ENCODE data around the gene TRIM38.
"Not testable (repeated sequence)": the region's sequence is repeated elsewhere in the genome, so short reads cannot be mapped to it uniquely, and the experiment has no call there.

Gene TRIM38

GRCh38 chr6:25943887-25944286 lies 18.7 kb upstream of the TRIM38 start:
- Histone ChIP-seq H3K4me3 (ENCODE audit: insufficient read depth in 1 of 2, low read depth in 1 of 2, low read length in 2 of 2) (no peak overlapping the region), H3K36me3 (ENCODE audit: control insufficient read depth in 1 of 2, insufficient read depth in 2 of 2, low read depth in 1 of 2, low read length in 2 of 2) (no peaks in the 10 kb centered on the region), H3K27me3 (ENCODE audit: control insufficient read depth in 1 of 2, insufficient read depth in 1 of 2, low read length in 2 of 2) (no peaks in the 10 kb centered on the region), H2AFZ (ENCODE audit: low read depth, low read length) (no peak overlapping the region), H2BK5ac (ENCODE audit: low read depth, low read length, poor library complexity, severe bottlenecking) (no peak overlapping the region), H3K79me1 (replicated peaks; ENCODE audit: low read length, poor library complexity, severe bottlenecking) (no peaks in the 10 kb centered on the region), H3K27ac (ENCODE audit: low read length, poor library complexity, severe bottlenecking) (no peak overlapping the region), H2BK15ac (ENCODE audit: low read depth, poor library complexity, severe bottlenecking) (no peak overlapping the region), H4K91ac (ENCODE audit: low read length) (no peak overlapping the region), H3K4me1 (ENCODE audit: control insufficient read depth, insufficient read depth, low read depth, low read length) (no peaks in the 10 kb centered on the region), H3K4ac (ENCODE audit: low read depth in 1 of 2, low read length in 2 of 2) (no peak overlapping the region), H3K14ac (ENCODE audit: low read length in 2 of 2) (no peak overlapping the region), H3K18ac (ENCODE audit: low read depth in 1 of 2, low read length in 2 of 2) (no peak overlapping the region), H4K8ac (ENCODE audit: low read length) (no peak overlapping the region), H3K9me3 (ENCODE audit: control insufficient read depth, low read length) (no peaks in the 10 kb centered on the region), H2BK12ac (ENCODE audit: low read length in 2 of 2) (no peak overlapping the region), H2AK5ac (ENCODE audit: low read length, severe bottlenecking) (no peak overlapping the region), H3K23ac (ENCODE audit: low read length in 2 of 2) (no peak overlapping the region), H3K4me2 (ENCODE audit: low read length, poor library complexity, severe bottlenecking) (no peak overlapping the region), H2BK120ac (ENCODE audit: low read depth, low read length) (no peak overlapping the region), H3K9ac (ENCODE audit: low read length) (no peak overlapping the region)
- DNase-seq: no peak
- WGBS: no CpG with 5 or more reads among the region's 1 CpG

GRCh38 chr6:25944688-25945574 lies 17.7 kb upstream of the TRIM38 start:
- Histone ChIP-seq H3K4me1 (ENCODE audit: control insufficient read depth, insufficient read depth, low read depth, low read length) (no peaks in the 10 kb centered on the region), H2AK5ac (ENCODE audit: low read length, severe bottlenecking) (no peak overlapping the region), H3K14ac (ENCODE audit: low read length in 2 of 2) (no peak overlapping the region), H4K91ac (ENCODE audit: low read length) (no peak overlapping the region), H2BK5ac (ENCODE audit: low read depth, low read length, poor library complexity, severe bottlenecking) (no peak overlapping the region), H3K36me3 (ENCODE audit: control insufficient read depth in 1 of 2, insufficient read depth in 2 of 2, low read depth in 1 of 2, low read length in 2 of 2) (no peaks in the 10 kb centered on the region), H3K27ac (ENCODE audit: low read length, poor library complexity, severe bottlenecking) (no peak overlapping the region), H3K27me3 (ENCODE audit: control insufficient read depth in 1 of 2, insufficient read depth in 1 of 2, low read length in 2 of 2) (no peaks in the 10 kb centered on the region), H4K8ac (ENCODE audit: low read length) (no peak overlapping the region), H2AFZ (ENCODE audit: low read depth, low read length) (no peak overlapping the region), H3K4me2 (ENCODE audit: low read length, poor library complexity, severe bottlenecking) (no peak overlapping the region), H3K9ac (ENCODE audit: low read length) (no peak overlapping the region), H3K4me3 (ENCODE audit: insufficient read depth in 1 of 2, low read depth in 1 of 2, low read length in 2 of 2) (no peak overlapping the region), H3K23ac (ENCODE audit: low read length in 2 of 2) (no peak overlapping the region), H2BK120ac (ENCODE audit: low read depth, low read length) (no peak overlapping the region), H3K18ac (ENCODE audit: low read depth in 1 of 2, low read length in 2 of 2) (no peak overlapping the region), H3K4ac (ENCODE audit: low read depth in 1 of 2, low read length in 2 of 2) (no peak overlapping the region), H2BK12ac (ENCODE audit: low read length in 2 of 2) (no peak overlapping the region), H3K79me1 (replicated peaks; ENCODE audit: low read length, poor library complexity, severe bottlenecking) (no peaks in the 10 kb centered on the region), H3K9me3 (ENCODE audit: control insufficient read depth, low read length) (no peaks in the 10 kb centered on the region), H2BK15ac (ENCODE audit: low read depth, poor library complexity, severe bottlenecking) (no peak overlapping the region)
- whole genome bisulfite sequencing: 92% methylated on average over 6 of the region's 8 CpGs
- no peak for DNase-seq

GRCh38 chr6:25945738-25946137 lies 16.9 kb upstream of the TRIM38 start:
- H3K14ac ChIP-seq (ENCODE audit: low read length in 2 of 2); H4K8ac ChIP-seq (ENCODE audit: low read length); H3K4me1 ChIP-seq (ENCODE audit: control insufficient read depth, insufficient read depth, low read depth, low read length); H2BK5ac ChIP-seq (ENCODE audit: low read depth, low read length, poor library complexity, severe bottlenecking); H3K4me2 ChIP-seq (ENCODE audit: low read length, poor library complexity, severe bottlenecking); H4K91ac ChIP-seq (ENCODE audit: low read length); H3K27me3 ChIP-seq (ENCODE audit: control insufficient read depth in 1 of 2, insufficient read depth in 1 of 2, low read length in 2 of 2); H2BK12ac ChIP-seq (ENCODE audit: low read length in 2 of 2); H3K9me3 ChIP-seq (ENCODE audit: control insufficient read depth, low read length); H2BK15ac ChIP-seq (ENCODE audit: low read depth, poor library complexity, severe bottlenecking); H3K4me3 ChIP-seq (ENCODE audit: insufficient read depth in 1 of 2, low read depth in 1 of 2, low read length in 2 of 2); H3K79me1 ChIP-seq (replicated peaks; ENCODE audit: low read length, poor library complexity, severe bottlenecking); H3K36me3 ChIP-seq (ENCODE audit: control insufficient read depth in 1 of 2, insufficient read depth in 2 of 2, low read depth in 1 of 2, low read length in 2 of 2); DNase-seq; H3K23ac ChIP-seq (ENCODE audit: low read length in 2 of 2); H2BK120ac ChIP-seq (ENCODE audit: low read depth, low read length); H3K18ac ChIP-seq (ENCODE audit: low read depth in 1 of 2, low read length in 2 of 2); H3K4ac ChIP-seq (ENCODE audit: low read depth in 1 of 2, low read length in 2 of 2); H3K9ac ChIP-seq (ENCODE audit: low read length); H2AK5ac ChIP-seq (ENCODE audit: low read length, severe bottlenecking); H3K27ac ChIP-seq (ENCODE audit: low read length, poor library complexity, severe bottlenecking); H2AFZ ChIP-seq (ENCODE audit: low read depth, low read length): not testable (repeated sequence)
- WGBS: 95% methylated on average over 3 of the region's 3 CpGs

GRCh38 chr6:25946631-25947030 lies 16.0 kb upstream of the TRIM38 start:
- Histone ChIP-seq H3K27me3 (ENCODE audit: control insufficient read depth in 1 of 2, insufficient read depth in 1 of 2, low read length in 2 of 2) (no peaks in the 10 kb centered on the region), H4K8ac (ENCODE audit: low read length) (no peak overlapping the region), H3K36me3 (ENCODE audit: control insufficient read depth in 1 of 2, insufficient read depth in 2 of 2, low read depth in 1 of 2, low read length in 2 of 2) (no peaks in the 10 kb centered on the region), H3K4me3 (ENCODE audit: insufficient read depth in 1 of 2, low read depth in 1 of 2, low read length in 2 of 2) (no peak overlapping the region), H2BK5ac (ENCODE audit: low read depth, low read length, poor library complexity, severe bottlenecking) (no peak overlapping the region), H3K4ac (ENCODE audit: low read depth in 1 of 2, low read length in 2 of 2) (no peak overlapping the region), H3K14ac (ENCODE audit: low read length in 2 of 2) (no peak overlapping the region), H3K23ac (ENCODE audit: low read length in 2 of 2) (no peak overlapping the region), H3K4me2 (ENCODE audit: low read length, poor library complexity, severe bottlenecking) (no peak overlapping the region), H2AK5ac (ENCODE audit: low read length, severe bottlenecking) (no peak overlapping the region), H2AFZ (ENCODE audit: low read depth, low read length) (no peak overlapping the region), H2BK12ac (ENCODE audit: low read length in 2 of 2) (no peak overlapping the region), H3K4me1 (ENCODE audit: control insufficient read depth, insufficient read depth, low read depth, low read length) (no peaks in the 10 kb centered on the region), H2BK15ac (ENCODE audit: low read depth, poor library complexity, severe bottlenecking) (no peak overlapping the region), H3K79me1 (replicated peaks; ENCODE audit: low read length, poor library complexity, severe bottlenecking) (no peaks in the 10 kb centered on the region), H4K91ac (ENCODE audit: low read length) (no peak overlapping the region), H3K9me3 (ENCODE audit: control insufficient read depth, low read length) (no peaks in the 10 kb centered on the region), H2BK120ac (ENCODE audit: low read depth, low read length) (no peak overlapping the region), H3K18ac (ENCODE audit: low read depth in 1 of 2, low read length in 2 of 2) (no peak overlapping the region), H3K9ac (ENCODE audit: low read length) (no peak overlapping the region), H3K27ac (ENCODE audit: low read length, poor library complexity, severe bottlenecking) (no peak overlapping the region)
- DNase-seq: no peak
- WGBS: 88% methylated on average over 1 of the region's 2 CpGs

Measured in mesenchymal stem cell (in vitro differentiated cells and primary cell).